Stomach (tissue), 4 donors: ENCODE data around the gene RAB4B.

Source experiments
- POLR2A ChIP-seq, 4 donors: fragments of 450-650 bp; IDR thresholded peaks; one replicate each; pipeline ENCODE4 v1.6.1; 2016; ENCODE audit warnings: antibody characterized with exemption in 4 of 4, control low read depth in 2 of 4, mild to moderate bottlenecking in 1 of 4, moderate library complexity in 1 of 4
- POLR2AphosphoS5 ChIP-seq, 3 donors: sonication (generic); formaldehyde crosslinking; IDR thresholded peaks; one replicate each; pipeline ENCODE4 v1.6.1; 2016; ENCODE audit warnings: antibody characterized with exemption in 3 of 3
- TF ChIP-seq, protein P1 (sequence below), 7 experiments: fragments of 450-650 bp in 4 of 7; fragments of 200-600 bp in 3 of 7; sonication (generic) in 3 of 7; IDR thresholded peaks; one replicate each; pipeline ENCODE4 v1.5.1; 2016 to 2019; ENCODE audit warnings: antibody characterized with exemption in 7 of 7, control low read depth in 2 of 7, mild to moderate bottlenecking in 1 of 7

DNA sequence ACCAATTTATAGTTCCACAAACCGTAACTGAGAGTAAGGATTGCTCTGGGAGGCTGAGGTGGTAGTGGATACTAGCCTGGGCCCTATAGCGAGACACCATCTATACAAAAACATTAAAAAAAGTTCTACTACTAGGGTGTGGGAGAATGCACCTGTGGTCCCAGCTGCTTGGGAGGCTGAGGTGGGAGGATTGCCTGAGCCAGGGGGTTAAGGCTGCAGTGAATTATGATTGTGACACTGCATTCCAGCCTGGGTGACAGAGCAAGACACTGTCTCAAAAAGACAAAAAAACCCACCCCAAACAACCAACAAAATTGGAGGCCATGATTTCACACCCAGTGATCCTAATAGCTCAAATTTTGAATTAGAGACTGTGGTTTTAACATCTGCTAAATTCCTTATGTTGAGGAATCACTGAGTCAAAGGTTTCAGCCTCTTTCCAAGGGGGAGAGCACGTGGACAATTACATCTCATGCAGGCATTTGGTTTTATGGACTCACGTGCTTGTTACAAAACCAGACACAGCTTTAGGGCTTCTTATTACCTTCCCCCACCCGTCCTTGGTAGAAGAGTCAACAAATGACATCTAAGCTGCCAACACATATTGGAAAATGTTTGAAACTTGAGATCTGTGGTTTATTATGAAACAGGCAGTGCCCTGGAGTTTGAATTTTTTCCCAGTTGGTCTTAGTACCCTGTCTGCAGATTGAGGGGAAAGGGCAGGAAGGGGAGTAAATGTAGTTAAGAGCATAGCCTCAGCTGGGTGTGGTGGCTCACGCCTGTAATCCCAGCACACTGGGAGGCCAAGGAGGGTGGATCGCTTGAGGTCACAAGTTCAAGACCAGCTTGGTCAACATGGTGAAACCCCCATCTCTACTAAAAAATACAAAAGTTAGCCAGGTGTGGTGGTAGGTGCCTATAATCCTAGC is 53.7 kb downstream of the RAB4B start:
- TF ChIP-seq, protein P1, sequence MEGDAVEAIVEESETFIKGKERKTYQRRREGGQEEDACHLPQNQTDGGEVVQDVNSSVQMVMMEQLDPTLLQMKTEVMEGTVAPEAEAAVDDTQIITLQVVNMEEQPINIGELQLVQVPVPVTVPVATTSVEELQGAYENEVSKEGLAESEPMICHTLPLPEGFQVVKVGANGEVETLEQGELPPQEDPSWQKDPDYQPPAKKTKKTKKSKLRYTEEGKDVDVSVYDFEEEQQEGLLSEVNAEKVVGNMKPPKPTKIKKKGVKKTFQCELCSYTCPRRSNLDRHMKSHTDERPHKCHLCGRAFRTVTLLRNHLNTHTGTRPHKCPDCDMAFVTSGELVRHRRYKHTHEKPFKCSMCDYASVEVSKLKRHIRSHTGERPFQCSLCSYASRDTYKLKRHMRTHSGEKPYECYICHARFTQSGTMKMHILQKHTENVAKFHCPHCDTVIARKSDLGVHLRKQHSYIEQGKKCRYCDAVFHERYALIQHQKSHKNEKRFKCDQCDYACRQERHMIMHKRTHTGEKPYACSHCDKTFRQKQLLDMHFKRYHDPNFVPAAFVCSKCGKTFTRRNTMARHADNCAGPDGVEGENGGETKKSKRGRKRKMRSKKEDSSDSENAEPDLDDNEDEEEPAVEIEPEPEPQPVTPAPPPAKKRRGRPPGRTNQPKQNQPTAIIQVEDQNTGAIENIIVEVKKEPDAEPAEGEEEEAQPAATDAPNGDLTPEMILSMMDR (IDR thresholded peaks at IDR 0.05): no peak
- no peak for TF ChIP-seq POLR2A (IDR thresholded peaks at IDR 0.05)
- TF ChIP-seq POLR2AphosphoS5 (IDR thresholded peaks at IDR 0.05): no peak
